ENCODE measurements around the gene FEM1A. TPM values are rescaled to one million over a fixed set of nuclear protein-coding genes. Genes with fewer than 3 reads are reported as not detected.

FEM1A gene
- total and polyA plus RNA-seq, 9 of the 15 experiments (the other 6 are each of a cell fraction or from before 2014, with no cell fraction given): 0.08 to 19.0 (median 6.8) TPM

GRCh38 chr19:4801085-4801619 is 9.6 kb downstream of the FEM1A start:
- Histone ChIP-seq H3K4me2 (ENCODE audit: insufficient read depth, low read length) (no peak overlapping the region), H3K9ac (ENCODE audit: insufficient read depth in 1 of 2, low read depth in 2 of 2, low read length in 2 of 2) (peak overlapping the region in 1 of 2 experiments; percentile 83; a peak in 1 of 4 replicates), H3K9me1 (ENCODE audit: control insufficient read depth, insufficient read depth, low read length) (no peaks in the 10 kb centered on the region), H3K4me1 (replicated peaks in 1 of 2; ENCODE audit: control insufficient read depth in 2 of 2, insufficient read depth in 2 of 2, low read length in 2 of 2) (peaks cover 0 to 17% of the 10 kb centered on the region in 2 experiments; a peak in 3 of 5 replicates), H3K79me2 (ENCODE audit: control insufficient read depth, insufficient read depth, low read length) (peaks cover 8% of the 10 kb centered on the region), H4K20me1 (replicated peaks; ENCODE audit: control insufficient read depth, insufficient read depth, low read length) (no peaks in the 10 kb centered on the region; the same call in 1 of the 2 replicates), H3K4me3 (no peak overlapping the region), H2AFZ (ENCODE audit: low read depth, low read length) (no peak overlapping the region), H3K9me3 (replicated peaks; ENCODE audit: control insufficient read depth, insufficient read depth, low read depth, low read length) (no peaks in the 10 kb centered on the region), H3K36me3 (ENCODE audit: control insufficient read depth, insufficient read depth, low read length) (peaks cover 8% of the 10 kb centered on the region; the same call in 2 of the 3 replicates), H3K27ac (ENCODE audit: extremely low read depth, low read depth, low read length) (no peak overlapping the region), H3K27me3 (ENCODE audit: control insufficient read depth in 2 of 2, insufficient read depth in 2 of 2, low read length in 2 of 2) (no peaks in the 10 kb centered on the region)
- ATAC-seq: no peak
- 48% methylated on average over 3 of the region's 3 CpGs for WGBS (ENCODE audit: insufficient coverage, low coverage, missing lambda C conversion rate)
- CTCF ChIA-PET (ENCODE audit: low intra/inter-chr PET ratio): interaction anchor here (0.6 kb wide), 1 partner anchor 80 kb away, joined by 3 read pairs; no protein-coding TSS in a partner anchor
- FAIRE-seq: no peak
- in situ Hi-C loops (cut with MboI) (no loop called here), intact Hi-C loops (cut with micrococcal nuclease) (no loop called here)
- DNase-seq (ENCODE audit: extremely low read depth in 1 of 4, low spot score in 3 of 4): no peak
- BruUV-seq (replicated peaks): no TSS peak
- POLR2A ChIA-PET: interaction anchor here (0.7 to 2.3 kb wide), 3 partner anchors 9 to 10 kb away, joined by 3 to 8 read pairs (median 8); partner anchors contain the start of gene FEM1A
- TF ChIP-seq MAZ (CRISPR knock-in tag; conservative IDR thresholded peaks at IDR 0.05 in 1 of 2, IDR thresholded peaks at IDR 0.05 in 1 of 2) (no peak), CC2D1A (IDR thresholded peaks at IDR 0.05) (no peak), ZNF121 (CRISPR knock-in tag; conservative IDR thresholded peaks at IDR 0.05) (peak; percentile 91), ELF1 (tag; IDR thresholded peaks at IDR 0.05) (no peak), HMGN3 (IDR thresholded peaks at IDR 0.05; ENCODE audit: borderline replicate concordance, extremely low read depth, insufficient read length, low read depth, low read length) (no peak), HDAC8 (tag; IDR thresholded peaks at IDR 0.05) (no peak), ZFPM2 (CRISPR knock-in tag; IDR thresholded peaks at IDR 0.05) (no peak), KDM2B (CRISPR knock-in tag; IDR thresholded peaks at IDR 0.05) (no peak), TRIM28 (IDR thresholded peaks at IDR 0.05) (no peak), PHTF2 (CRISPR knock-in tag; IDR thresholded peaks at IDR 0.05) (no peak), ZNF280A (IDR thresholded peaks at IDR 0.05; ENCODE audit: low read depth, partially characterized antibody) (no peak), ZFP36 (IDR thresholded peaks at IDR 0.05; ENCODE audit: low read depth, low read length, partially characterized antibody) (peak; percentile 68), ZNF3 (CRISPR knock-in tag; IDR thresholded peaks at IDR 0.05) (no peak), SMC3 (conservative IDR thresholded peaks at IDR 0.05; ENCODE audit: insufficient read depth, low read depth, low read length) (no peak)
